ENCODE data around the gene MIPOL1.
"Not testable (repeated sequence)": the region's sequence is repeated elsewhere in the genome, so short reads cannot be mapped to it uniquely, and the experiment has no call there.

MIPOL1 gene

GRCh38 chr14:37462426-37462825 is 264.7 kb downstream of the MIPOL1 start:
- H3K9me3 Mint-ChIP-seq: peaks cover 16% of the 10 kb centered on the region
- H3K27me3 Mint-ChIP-seq, H3K36me3 Mint-ChIP-seq, H3K27ac Mint-ChIP-seq, H3K4me1 Mint-ChIP-seq, H3K4me3 Mint-ChIP-seq: not testable (repeated sequence)

GRCh38 chr14:37464192-37464858 is 266.6 kb downstream of the MIPOL1 start:
- no peaks in the 10 kb centered on the region for H3K36me3 Mint-ChIP-seq
- no peaks in the 10 kb centered on the region for H3K4me1 Mint-ChIP-seq
- peaks cover 22% of the 10 kb centered on the region for H3K9me3 Mint-ChIP-seq
- no peaks in the 10 kb centered on the region for H3K27me3 Mint-ChIP-seq
- no peak overlapping the region for H3K27ac Mint-ChIP-seq
- no peak overlapping the region for H3K4me3 Mint-ChIP-seq

- no peak overlapping the region for H3K27ac Mint-ChIP-seq
- no peaks in the 10 kb centered on the region for H3K36me3 Mint-ChIP-seq
- H3K27me3 Mint-ChIP-seq: no peaks in the 10 kb centered on the region
- peaks cover 23% of the 10 kb centered on the region for H3K9me3 Mint-ChIP-seq
- no peaks in the 10 kb centered on the region for H3K4me1 Mint-ChIP-seq
- no peak overlapping the region for H3K4me3 Mint-ChIP-seq
These were observed 268.4 kb downstream of the MIPOL1 start for GRCh38 chr14:37466003-37466622.

- H3K36me3 Mint-ChIP-seq: no peaks in the 10 kb centered on the region
- no peak overlapping the region for H3K27ac Mint-ChIP-seq
- H3K27me3 Mint-ChIP-seq: no peaks in the 10 kb centered on the region
- H3K9me3 Mint-ChIP-seq: peaks cover 23% of the 10 kb centered on the region
- no peak overlapping the region for H3K4me3 Mint-ChIP-seq
- no peaks in the 10 kb centered on the region for H3K4me1 Mint-ChIP-seq
These were observed 268.9 kb downstream of the MIPOL1 start for GRCh38 chr14:37466623-37467088.

GRCh38 chr14:37469650-37470049 is 271.9 kb downstream of the MIPOL1 start:
- no peaks in the 10 kb centered on the region for H3K36me3 Mint-ChIP-seq
- H3K27ac Mint-ChIP-seq: no peak overlapping the region
- H3K27me3 Mint-ChIP-seq: no peaks in the 10 kb centered on the region
- H3K4me1 Mint-ChIP-seq: no peaks in the 10 kb centered on the region
- peaks cover 12% of the 10 kb centered on the region for H3K9me3 Mint-ChIP-seq
- H3K4me3 Mint-ChIP-seq: no peak overlapping the region

GRCh38 chr14:37470251-37470650 is 272.5 kb downstream of the MIPOL1 start:
- no peaks in the 10 kb centered on the region for H3K4me1 Mint-ChIP-seq
- no peak overlapping the region for H3K4me3 Mint-ChIP-seq
- peaks cover 12% of the 10 kb centered on the region for H3K9me3 Mint-ChIP-seq
- no peaks in the 10 kb centered on the region for H3K36me3 Mint-ChIP-seq
- no peaks in the 10 kb centered on the region for H3K27me3 Mint-ChIP-seq
- H3K27ac Mint-ChIP-seq: no peak overlapping the region

GRCh38 chr14:37472906-37473305 is 275.2 kb downstream of the MIPOL1 start:
- H3K4me3 Mint-ChIP-seq: no peak overlapping the region
- no peaks in the 10 kb centered on the region for H3K27me3 Mint-ChIP-seq

GRCh38 chr14:37474191-37474590 is 276.5 kb downstream of the MIPOL1 start:
- H3K9me3 Mint-ChIP-seq: peaks cover 29% of the 10 kb centered on the region
- H3K27me3 Mint-ChIP-seq: no peaks in the 10 kb centered on the region
- no peak overlapping the region for H3K4me3 Mint-ChIP-seq
- H3K36me3 Mint-ChIP-seq: no peaks in the 10 kb centered on the region
- H3K4me1 Mint-ChIP-seq: no peaks in the 10 kb centered on the region
- no peak overlapping the region for H3K27ac Mint-ChIP-seq

More at GRCh38 chr14:37472906-37473305, 275.2 kb downstream of the MIPOL1 start:
- Mint-ChIP-seq H3K9me3 (peaks cover 22% of the 10 kb centered on the region), H3K4me1 (no peaks in the 10 kb centered on the region), H3K27ac (no peak overlapping the region), H3K36me3 (no peaks in the 10 kb centered on the region)

GRCh38 chr14:37480446-37481290 is 282.9 kb downstream of the MIPOL1 start:
- H3K27ac Mint-ChIP-seq: no peak overlapping the region
- H3K27me3 Mint-ChIP-seq: no peaks in the 10 kb centered on the region
- H3K36me3 Mint-ChIP-seq: no peaks in the 10 kb centered on the region
- H3K4me3 Mint-ChIP-seq: no peak overlapping the region
- H3K9me3 Mint-ChIP-seq: peaks cover 37% of the 10 kb centered on the region
- H3K4me1 Mint-ChIP-seq: no peaks in the 10 kb centered on the region

GRCh38 chr14:37482428-37482827 is 284.7 kb downstream of the MIPOL1 start:
- H3K27ac Mint-ChIP-seq: no peak overlapping the region
- peaks cover 35% of the 10 kb centered on the region for H3K9me3 Mint-ChIP-seq
- H3K36me3 Mint-ChIP-seq: no peaks in the 10 kb centered on the region
- H3K27me3 Mint-ChIP-seq: no peaks in the 10 kb centered on the region
- no peak overlapping the region for H3K4me3 Mint-ChIP-seq
- H3K4me1 Mint-ChIP-seq: no peaks in the 10 kb centered on the region

- H3K9me3 Mint-ChIP-seq: peaks cover 24% of the 10 kb centered on the region
- no peak overlapping the region for H3K4me3 Mint-ChIP-seq
- H3K27me3 Mint-ChIP-seq: no peaks in the 10 kb centered on the region
- H3K36me3 Mint-ChIP-seq: no peaks in the 10 kb centered on the region
- H3K4me1 Mint-ChIP-seq: no peaks in the 10 kb centered on the region
- no peak overlapping the region for H3K27ac Mint-ChIP-seq
These were observed 285.9 kb downstream of the MIPOL1 start for GRCh38 chr14:37483672-37484071.

GRCh38 chr14:37490607-37491006 is 292.9 kb downstream of the MIPOL1 start:
- Mint-ChIP-seq H3K27ac (no peak overlapping the region), H3K9me3 (peaks cover 5% of the 10 kb centered on the region), H3K36me3 (no peaks in the 10 kb centered on the region), H3K4me1 (no peaks in the 10 kb centered on the region), H3K27me3 (peaks cover 2% of the 10 kb centered on the region), H3K4me3 (no peak overlapping the region)

- peaks cover 2% of the 10 kb centered on the region for H3K27me3 Mint-ChIP-seq
- H3K36me3 Mint-ChIP-seq: no peaks in the 10 kb centered on the region
- no peak overlapping the region for H3K4me3 Mint-ChIP-seq
- H3K9me3 Mint-ChIP-seq: peaks cover 5% of the 10 kb centered on the region
- H3K4me1 Mint-ChIP-seq: no peaks in the 10 kb centered on the region
- no peak overlapping the region for H3K27ac Mint-ChIP-seq
These were observed 293.3 kb downstream of the MIPOL1 start for GRCh38 chr14:37491076-37491475.

GRCh38 chr14:37493606-37494005 is 295.9 kb downstream of the MIPOL1 start:
- Mint-ChIP-seq H3K27me3 (peaks cover 2% of the 10 kb centered on the region), H3K4me3 (no peak overlapping the region), H3K36me3 (no peaks in the 10 kb centered on the region), H3K27ac (no peak overlapping the region), H3K9me3 (peaks cover 5% of the 10 kb centered on the region), H3K4me1 (no peaks in the 10 kb centered on the region)

- no peaks in the 10 kb centered on the region for H3K27me3 Mint-ChIP-seq
- H3K4me1 Mint-ChIP-seq: no peaks in the 10 kb centered on the region
- no peak overlapping the region for H3K27ac Mint-ChIP-seq
- no peak overlapping the region for H3K4me3 Mint-ChIP-seq
- no peaks in the 10 kb centered on the region for H3K36me3 Mint-ChIP-seq
- no peaks in the 10 kb centered on the region for H3K9me3 Mint-ChIP-seq
These were observed 299.7 kb downstream of the MIPOL1 start for GRCh38 chr14:37497422-37497821.

- H3K4me3 Mint-ChIP-seq: no peak overlapping the region
- no peak overlapping the region for H3K27ac Mint-ChIP-seq
- H3K36me3 Mint-ChIP-seq: no peaks in the 10 kb centered on the region
- no peaks in the 10 kb centered on the region for H3K27me3 Mint-ChIP-seq
- no peaks in the 10 kb centered on the region for H3K4me1 Mint-ChIP-seq
- no peaks in the 10 kb centered on the region for H3K9me3 Mint-ChIP-seq
These were observed 304.1 kb downstream of the MIPOL1 start for GRCh38 chr14:37501877-37502276.

Data from activated naive CD4-positive, alpha-beta T cell treated with anti-CD3 and anti-CD28 coated beads, Interleukin-2, amount 50 U/mL, for 24 hours (primary cell).